Keratinocyte (primary cell): Measurements from ENCODE around the gene RBM26.

Source experiments
- EZH2 ChIP-seq: IDR thresholded peaks from one replicate; pipeline ENCODE4 v1.6.1; 2012; ENCODE audit warnings: inconsistent platforms, mild to moderate bottlenecking, low read length, moderate library complexity
- TF ChIP-seq, protein P1 (sequence below), 3 experiments: IDR thresholded peaks in 1 of 3; conservative IDR thresholded peaks in 1 of 3; optimal IDR thresholded peaks in 1 of 3; 2 replicates in 2 of 3; 3 replicates in 1 of 3; pipeline versions ENCODE3 to v1.5.1; 2011; ENCODE audit warnings: low read length in 3 of 3, mild to moderate bottlenecking in 3 of 3, moderate library complexity in 2 of 3, control low read depth in 1 of 3, inconsistent platforms in 1 of 3; ENCODE audit not compliant: insufficient read depth in 2 of 3; ENCODE audit errors: extremely low read depth in 1 of 3

DNA sequence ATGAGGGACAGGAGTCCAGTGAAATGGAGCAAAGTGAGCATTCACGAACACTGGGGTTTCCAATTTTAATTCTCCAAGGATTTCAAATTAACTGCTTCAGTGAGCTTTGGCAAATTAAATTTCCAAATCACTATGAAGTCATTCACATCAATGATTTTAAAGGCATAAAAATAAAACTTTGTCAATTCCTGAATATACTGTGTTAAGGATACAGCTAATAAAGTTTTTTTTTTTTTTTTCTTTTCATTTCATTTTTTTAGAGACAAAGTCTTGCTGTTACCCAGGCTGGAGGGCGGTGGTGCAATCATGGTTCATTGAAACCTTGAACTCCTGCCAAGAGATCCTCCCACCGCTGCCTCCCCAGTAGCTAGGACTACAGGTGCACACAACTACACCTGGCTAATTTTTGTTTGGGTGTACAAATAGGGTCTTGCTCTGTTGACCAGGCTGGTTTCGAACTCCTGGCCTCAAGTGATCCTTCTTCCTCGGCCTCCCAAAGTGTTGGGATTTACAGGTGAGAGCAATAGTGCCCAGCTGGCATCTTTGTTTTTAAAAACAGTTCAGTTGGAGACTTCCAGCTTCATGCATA is 21.9 kb downstream of the RBM26 start:
- TF ChIP-seq, protein P1, sequence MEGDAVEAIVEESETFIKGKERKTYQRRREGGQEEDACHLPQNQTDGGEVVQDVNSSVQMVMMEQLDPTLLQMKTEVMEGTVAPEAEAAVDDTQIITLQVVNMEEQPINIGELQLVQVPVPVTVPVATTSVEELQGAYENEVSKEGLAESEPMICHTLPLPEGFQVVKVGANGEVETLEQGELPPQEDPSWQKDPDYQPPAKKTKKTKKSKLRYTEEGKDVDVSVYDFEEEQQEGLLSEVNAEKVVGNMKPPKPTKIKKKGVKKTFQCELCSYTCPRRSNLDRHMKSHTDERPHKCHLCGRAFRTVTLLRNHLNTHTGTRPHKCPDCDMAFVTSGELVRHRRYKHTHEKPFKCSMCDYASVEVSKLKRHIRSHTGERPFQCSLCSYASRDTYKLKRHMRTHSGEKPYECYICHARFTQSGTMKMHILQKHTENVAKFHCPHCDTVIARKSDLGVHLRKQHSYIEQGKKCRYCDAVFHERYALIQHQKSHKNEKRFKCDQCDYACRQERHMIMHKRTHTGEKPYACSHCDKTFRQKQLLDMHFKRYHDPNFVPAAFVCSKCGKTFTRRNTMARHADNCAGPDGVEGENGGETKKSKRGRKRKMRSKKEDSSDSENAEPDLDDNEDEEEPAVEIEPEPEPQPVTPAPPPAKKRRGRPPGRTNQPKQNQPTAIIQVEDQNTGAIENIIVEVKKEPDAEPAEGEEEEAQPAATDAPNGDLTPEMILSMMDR (optimal IDR thresholded peaks at IDR 0.05 in 1 of 3, IDR thresholded peaks at IDR 0.05 in 1 of 3, conservative IDR thresholded peaks at IDR 0.05 in 1 of 3; ENCODE audit: extremely low read depth in 1 of 3, insufficient read depth in 2 of 3, low read length in 3 of 3) = no peak
- TF ChIP-seq EZH2 = no peak
